Putamen (tissue), 1 donor: ENCODE data around the gene RHOJ.
"Not testable (repeated sequence)": the region's sequence is repeated elsewhere in the genome, so short reads cannot be mapped to it uniquely, and the experiment has no call there.

Experiments
- DNase-seq: peaks from one replicate; pipeline ENCODE4 v3.0.0-alpha.2; 2016; ENCODE audit warnings: low spot score

Gene RHOJ

DNA sequence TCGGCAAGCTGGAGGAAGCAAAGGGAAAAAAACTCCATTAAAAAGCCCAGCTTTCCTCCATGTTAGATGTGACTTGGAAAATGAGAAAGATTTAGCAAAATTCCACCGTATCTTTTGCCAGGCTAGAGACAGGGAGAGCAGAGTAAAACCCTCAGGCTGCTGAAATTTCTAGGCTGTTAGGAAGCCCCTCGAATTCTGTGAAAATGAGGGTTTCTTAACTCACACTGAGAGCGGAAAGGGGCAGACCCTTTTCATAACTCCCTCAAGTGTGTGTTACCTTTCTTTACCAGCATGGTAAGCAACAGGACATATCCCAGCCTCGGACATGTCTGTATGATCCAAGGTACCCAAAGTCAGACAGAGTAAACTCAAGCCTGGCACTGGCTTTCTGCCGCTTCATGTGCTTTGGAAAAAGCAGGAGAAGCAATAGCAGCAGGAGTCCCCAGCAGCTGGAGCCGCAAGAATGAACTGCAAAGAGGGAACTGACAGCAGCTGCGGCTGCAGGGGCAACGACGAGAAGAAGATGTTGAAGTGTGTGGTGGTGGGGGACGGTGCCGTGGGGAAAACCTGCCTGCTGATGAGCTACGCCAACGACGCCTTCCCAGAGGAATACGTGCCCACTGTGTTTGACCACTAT is at the start of gene RHOJ:
RHOJ (plus strand) TSS at position 37 of the 637 bp plus-strand sequence; CDS start at position 464, 427 bp downstream.
- DNase-seq, result no peak

DNA sequence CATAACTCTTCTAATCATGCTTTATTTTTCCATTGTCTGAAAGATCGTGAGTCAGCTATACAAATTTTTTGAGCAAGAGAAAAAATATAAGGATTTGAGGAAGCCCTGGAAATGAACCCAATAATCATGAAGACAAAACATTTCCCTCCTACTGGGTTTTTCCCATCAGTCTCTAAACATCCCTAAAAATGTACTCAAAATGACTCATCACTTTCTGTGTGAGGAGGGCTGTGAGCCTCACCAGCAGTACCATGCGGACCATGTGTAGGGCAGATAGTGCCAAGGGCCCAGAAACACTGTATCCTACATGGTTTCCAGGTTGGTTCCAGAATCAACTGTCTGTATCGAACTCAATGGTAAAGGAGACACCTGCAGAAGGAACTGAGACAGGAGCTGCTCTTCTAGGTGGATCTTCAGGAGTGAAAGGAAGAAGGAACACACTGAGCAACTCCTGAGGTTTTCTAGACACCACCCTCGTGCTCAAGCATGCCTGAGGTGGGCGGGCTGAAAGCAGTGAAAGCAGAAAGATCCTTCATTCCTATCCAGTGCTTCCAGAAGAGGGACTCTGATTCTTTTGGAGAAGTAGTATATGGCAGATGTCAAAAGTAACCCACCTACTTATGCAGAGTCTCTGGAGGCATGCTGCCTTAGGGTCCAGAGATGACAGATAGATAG is 48.6 kb upstream of the RHOJ start:
- DNase-seq, result no peak

GRCh38 chr14:63157195-63157594 is 47.0 kb upstream of the RHOJ start:
- DNase-seq, result no peak

GRCh38 chr14:63163306-63163705 is 40.9 kb upstream of the RHOJ start:
- DNase-seq, result peak; percentile 41

DNA sequence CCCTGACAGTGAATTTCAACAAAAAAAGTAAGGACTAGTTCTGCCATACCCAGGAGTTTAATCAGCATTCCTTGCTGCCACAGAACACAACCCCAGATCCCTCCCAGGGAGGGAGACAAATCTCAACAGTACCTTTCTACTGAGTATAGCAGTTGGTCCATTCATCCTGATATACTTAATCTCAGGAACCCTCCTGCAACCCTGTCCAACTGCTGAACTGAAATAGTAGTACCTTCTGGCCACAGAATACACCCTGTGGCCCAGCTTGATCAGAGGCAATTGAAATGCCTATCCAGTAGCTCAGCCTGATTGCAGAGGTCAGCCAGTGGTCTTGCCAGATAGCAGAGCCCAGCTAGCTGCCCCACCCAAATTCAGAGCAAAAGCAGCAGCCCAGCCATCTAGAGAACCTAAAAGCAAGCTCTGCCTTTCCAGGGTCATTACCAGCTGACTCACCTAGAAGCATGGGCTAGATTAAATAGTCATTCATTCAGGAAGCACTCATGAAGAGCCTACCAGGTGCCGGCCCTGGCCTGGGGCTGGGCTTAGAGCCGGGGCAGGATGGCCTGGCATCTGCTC is 40.0 kb upstream of the RHOJ start:
- no peak for DNase-seq

DNA sequence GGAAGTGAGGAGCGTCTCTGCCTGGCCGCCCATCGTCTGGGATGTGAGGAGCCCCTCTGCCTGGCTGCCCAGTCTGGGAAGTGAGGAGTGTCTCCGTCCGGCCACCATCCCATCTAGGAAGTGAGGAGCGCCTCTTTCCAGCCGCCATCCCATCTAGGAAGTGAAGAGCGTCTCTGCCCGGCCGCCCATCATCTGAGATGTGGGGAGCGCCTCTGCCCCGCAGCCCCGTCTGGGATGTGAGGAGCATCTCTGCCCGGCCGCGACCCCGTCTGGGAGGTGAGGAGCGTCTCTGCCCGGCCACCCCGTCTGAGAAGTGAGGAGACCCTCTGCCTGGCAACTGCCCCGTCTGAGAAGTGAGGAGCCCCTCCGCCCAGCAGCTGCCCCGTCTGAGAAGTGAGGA is 39.0 kb upstream of the RHOJ start:
- DNase-seq, result not testable (repeated sequence)

DNA sequence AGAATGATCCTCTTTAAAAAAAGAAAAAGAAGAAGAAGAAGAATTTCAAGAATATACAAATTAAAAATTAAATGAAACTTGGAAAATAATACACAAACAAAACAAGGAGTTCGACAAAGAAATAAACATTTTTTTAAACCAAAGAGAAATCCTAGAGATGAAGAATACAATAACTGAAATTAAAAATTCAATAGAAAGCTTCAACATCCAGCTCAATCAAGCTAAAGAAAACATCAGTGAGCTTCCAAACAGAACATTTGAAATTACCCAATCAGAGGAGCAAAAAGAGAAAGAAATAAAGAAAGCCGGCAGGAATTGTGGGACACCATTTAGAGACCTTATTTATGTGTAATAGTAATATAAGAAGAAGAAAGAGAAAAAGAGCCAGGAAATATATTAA is 37.2 kb upstream of the RHOJ start:
- DNase-seq, result no peak

DNA sequence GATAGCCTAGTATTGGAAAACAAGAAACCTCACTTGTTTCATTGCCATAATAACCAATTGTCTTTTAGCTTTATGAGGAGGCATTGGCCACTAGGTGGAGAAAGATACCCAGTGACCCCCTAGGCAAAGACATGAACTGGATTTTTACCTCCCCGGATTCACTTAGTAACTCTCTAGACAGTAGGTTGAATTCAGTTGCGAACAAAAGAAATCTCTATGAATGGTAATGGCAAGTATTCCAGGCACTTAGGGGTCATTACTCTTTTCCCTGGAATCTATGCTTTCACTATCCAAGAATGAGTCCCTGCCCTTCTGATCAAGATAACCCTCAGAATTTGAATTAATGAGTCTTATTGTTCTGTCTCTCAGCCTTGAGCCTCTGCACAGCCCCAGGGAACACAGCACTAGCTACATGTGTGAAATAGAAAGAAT is 29.5 kb upstream of the RHOJ start:
- DNase-seq, result peak; percentile 10

DNA sequence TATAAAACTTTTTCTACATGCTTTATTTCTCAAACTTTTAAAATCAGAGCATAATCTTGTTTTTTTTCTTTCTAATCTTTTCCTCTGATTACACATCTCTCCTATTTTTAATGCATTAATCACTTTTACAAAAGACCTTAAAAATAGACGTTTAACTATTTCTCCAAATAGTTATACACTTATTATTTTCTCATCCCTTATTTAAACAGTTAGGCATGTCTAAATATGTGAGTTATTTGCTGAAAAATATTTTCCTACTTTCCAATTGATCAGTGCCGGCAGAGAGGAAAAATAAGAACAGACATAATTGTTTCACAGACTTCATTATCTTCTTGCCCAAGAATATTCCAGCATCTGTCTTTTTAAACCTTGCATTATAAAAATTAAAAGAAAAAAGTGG is 28.7 kb upstream of the RHOJ start:
- DNase-seq, result no peak

DNA sequence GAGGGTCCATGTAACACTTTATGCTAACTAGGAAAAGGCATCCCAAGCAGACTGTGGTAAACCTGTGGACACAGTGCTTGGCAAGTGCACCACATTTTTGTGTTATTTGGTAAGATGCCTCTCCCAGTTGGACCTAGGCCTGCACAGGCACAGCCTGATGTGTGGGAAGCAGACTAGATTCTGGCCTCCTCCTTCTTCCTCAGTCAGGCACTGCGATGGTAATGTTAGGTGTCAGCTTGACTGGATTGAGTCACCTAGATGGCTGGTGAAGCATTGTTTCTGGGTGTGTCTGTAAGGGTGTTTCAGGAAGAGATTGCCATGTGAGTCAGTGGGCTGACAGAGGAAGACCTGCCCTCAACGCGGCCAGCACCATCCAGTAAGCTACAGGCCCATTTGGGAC is 25.3 kb upstream of the RHOJ start:
- no peak for DNase-seq

- no peak for DNase-seq
These were observed 24.9 kb upstream of the RHOJ start for GRCh38 chr14:63179383-63179782.

- DNase-seq, result no peak
These were observed 24.2 kb upstream of the RHOJ start for GRCh38 chr14:63180011-63180410.

GRCh38 chr14:63182968-63183367 is 21.3 kb upstream of the RHOJ start:
- no peak for DNase-seq

- no peak for DNase-seq
These were observed 17.8 kb upstream of the RHOJ start for GRCh38 chr14:63186453-63186852.

DNA sequence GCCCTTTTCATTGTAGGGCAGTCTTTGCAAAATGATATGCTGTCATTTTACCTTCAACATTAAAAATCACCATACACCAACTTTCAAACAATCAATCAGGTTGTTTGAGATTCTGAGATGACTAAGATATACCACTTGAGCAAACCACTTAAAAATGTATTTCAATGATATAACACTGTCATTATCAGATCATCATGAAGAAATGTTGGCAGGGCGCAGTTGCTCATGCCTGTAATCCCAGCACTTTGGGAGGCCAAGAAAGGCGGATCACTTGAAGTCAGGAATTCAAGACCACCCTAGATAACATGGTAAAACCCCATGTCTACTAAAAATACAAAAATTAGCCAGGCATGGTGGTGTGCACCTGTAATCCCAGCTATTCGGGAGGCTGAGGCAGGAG is 13.0 kb upstream of the RHOJ start:
- DNase-seq, result no peak

DNA sequence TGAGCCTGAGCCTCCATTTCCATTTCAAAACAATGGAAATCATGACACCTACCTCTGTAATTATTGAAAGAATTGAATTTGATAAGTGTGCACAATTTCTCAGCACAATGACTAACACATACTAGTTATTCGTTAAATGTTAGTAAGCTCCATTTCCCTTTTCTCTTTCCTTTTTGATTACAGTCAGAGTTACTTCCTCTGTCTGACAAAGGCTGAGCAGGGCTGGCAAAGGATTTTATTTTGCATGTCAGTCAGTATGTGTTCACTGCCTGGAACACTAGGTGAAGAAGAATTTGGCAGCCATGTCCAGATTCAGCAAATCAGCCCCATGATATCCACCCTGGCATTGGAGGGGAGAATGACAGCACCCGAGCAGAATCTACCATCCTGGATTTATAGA is 12.2 kb upstream of the RHOJ start:
- no peak for DNase-seq

GRCh38 chr14:63193236-63193635 is 11.0 kb upstream of the RHOJ start:
- no peak for DNase-seq

DNA sequence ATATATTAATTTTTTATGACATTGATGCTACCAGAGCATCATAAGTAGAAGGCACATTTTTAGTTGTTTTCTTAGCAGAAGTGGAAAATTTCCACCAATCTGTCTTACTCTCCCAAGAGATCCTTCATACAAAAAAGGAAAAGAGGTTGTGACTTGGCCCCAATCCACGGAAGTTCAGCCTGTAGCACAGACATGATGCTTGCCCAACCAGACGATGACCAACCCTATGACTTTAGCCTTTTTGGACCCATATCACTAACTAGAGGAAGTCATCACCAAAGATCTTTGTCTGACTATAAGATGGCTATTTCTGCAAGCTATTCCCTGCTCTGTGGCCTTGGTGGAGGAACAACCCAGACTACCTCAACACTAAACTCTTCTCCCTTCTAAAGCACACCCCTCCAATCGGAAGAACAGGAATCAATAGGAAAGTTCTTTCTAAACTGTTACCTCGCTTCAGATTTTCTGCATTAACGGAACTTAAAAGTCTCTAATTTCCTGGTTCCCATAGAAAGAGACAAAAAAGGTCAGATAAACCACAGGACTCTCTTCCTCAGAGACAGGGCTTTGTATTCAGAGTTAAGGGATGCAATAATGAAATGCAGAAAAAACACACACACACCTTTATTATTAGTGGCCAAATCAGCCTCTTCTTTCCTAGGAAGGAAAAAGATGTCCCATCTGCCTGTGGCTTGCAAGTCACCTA is 4.1 kb upstream of the RHOJ start:
- DNase-seq, result no peak

GRCh38 chr14:63200767-63201166 is 3.5 kb upstream of the RHOJ start:
- no peak for DNase-seq

- DNase-seq, result no peak
These were observed 1.2 kb upstream of the RHOJ start for GRCh38 chr14:63203015-63203414.

DNA sequence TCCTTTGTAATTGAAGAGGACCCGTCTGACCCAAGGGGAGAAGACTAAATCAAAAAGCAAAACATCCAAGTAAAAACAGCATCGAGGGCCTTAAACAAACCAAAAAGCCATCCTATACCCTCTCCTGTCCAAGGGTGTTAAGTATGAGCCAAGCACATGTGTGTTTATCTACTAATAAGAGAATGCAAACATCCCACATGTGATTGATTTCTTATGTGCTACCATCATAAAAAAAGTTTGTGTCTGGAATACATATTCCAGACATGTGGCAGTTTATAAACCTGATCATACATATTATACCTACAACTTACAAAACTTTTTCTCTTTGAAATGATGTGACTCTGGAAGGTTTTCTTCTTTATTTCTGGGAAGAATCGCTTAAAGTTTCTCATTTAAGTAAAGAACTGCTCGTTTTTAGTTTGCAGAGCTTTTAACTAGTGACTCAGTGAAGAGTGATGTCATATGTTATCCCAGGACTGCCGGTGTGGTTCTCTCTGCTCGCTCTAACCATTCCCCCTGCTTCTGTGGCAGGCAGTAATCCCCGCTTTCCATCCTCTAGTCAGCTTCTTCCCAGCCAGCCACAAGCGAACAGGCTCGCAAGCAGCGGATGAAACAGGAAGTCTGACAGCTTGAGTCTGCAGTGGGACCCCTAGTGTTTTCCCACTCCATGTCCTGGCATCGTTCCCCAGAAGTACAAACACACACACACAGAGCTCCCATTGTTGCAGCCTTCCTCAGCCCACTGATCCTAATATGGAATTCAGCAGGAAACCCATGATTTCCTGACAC is 431 bp upstream of the RHOJ start:
- DNase-seq, result peak; percentile 79

- DNase-seq, result no peak
These were observed 867 bp downstream of the RHOJ start for GRCh38 chr14:63205044-63205575.
